ENCODE results near the gene ATXN10.

ATXN10 gene

DNA sequence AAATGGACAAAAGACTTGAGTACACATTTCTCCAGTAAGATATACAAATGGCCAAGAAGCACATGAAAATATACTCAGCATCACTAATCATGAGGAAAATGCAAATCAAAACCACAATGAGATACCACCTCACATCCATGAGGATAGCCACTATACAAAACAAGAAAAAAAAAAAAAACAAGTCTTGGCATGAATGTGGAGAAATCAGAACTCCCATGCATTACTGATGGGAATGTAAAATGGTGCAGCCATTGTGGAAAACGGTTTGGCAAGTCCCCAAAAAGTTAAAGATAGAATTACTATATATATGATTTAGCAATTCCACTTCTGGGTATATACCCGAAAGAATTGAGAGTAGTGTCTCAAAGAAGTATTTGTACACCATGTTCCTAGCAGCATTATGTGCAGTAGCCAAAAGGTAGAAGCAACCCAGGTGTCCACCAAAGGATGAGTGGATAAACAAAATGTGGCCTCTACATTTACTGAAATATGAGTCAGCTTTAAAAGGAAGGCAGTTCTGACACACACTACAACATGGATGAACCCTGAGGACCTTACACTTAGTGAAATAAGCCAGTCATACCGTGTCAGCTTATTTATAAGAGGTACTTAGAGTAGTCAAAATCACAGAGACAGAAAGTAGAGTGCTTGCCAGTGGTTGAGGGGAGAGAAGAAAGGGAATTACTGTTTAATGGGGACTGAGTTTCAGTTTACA is 159.1 kb downstream of the ATXN10 start:
- DNase-seq (ENCODE audit: low read depth): no peak

DNA sequence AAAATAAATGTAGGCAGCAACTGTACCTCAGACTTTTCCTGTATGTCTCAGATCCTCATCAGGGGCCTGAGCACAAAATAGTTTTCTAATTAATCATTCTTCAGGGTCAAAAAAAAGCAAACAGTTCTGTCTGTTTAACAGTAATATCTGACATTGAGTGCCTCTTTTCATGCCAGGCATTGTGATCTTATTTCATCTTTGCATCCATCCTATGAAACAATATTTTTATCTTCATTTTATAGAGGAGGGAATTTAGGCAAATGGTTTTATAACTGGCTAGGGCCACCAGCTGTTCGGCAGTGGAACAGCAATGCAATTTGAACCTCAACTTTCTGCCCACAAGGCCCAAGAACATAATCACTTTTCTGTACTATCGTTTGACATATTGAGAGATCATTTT is 159.8 kb downstream of the ATXN10 start:
- DNase-seq (ENCODE audit: low read depth): no peak

DNA sequence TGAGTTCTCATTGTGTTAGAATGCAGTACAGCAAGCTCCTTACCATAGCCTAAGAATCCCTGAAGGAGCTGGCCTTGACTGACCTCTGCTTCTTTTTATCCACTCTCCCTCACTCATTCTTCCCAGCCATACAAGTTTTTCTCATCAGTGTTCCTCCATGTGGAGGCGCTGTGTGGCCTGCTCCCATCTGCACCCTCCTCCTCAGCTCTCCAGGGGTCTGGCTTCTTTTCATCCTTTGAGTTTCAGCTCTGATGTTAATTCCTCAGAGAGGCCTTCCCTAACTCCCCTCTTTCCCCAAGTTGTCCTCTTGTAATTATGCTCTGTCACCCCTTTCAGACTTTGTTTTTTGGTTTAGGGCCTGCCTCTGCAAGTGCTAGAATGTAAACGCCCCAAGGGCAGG is 160.5 kb downstream of the ATXN10 start:
- DNase-seq (ENCODE audit: low read depth): no peak

DNA sequence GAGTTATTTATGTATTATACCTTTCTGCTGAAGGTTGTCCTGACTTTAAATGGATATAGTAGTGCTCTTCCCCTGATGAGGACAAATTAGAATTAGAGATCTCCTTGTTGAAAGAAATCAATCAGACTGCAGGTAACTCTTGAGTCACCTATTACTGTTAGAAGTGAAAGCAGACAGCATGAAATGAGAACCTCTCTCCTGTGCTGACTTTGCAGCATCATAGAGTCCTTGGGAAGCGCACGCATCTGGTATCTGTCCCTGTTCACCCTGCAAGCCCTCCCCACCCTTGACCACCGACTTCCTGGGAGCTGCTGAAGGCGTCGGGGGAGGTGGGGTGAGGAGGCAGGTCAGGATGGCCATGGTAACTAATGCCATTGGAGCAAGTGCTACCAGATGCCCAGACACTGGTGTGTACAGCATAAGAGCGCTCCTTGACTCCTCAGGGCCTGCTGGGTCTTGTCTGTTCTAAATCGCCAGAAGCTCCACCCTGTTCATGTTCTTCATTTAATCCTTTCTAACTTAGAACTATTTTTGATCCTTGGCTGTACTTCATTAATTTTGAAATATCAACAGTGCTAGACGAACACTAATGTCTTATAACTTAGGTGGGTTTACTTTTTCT is 161.4 kb downstream of the ATXN10 start:
- no peak for DNase-seq (ENCODE audit: low read depth)

DNA sequence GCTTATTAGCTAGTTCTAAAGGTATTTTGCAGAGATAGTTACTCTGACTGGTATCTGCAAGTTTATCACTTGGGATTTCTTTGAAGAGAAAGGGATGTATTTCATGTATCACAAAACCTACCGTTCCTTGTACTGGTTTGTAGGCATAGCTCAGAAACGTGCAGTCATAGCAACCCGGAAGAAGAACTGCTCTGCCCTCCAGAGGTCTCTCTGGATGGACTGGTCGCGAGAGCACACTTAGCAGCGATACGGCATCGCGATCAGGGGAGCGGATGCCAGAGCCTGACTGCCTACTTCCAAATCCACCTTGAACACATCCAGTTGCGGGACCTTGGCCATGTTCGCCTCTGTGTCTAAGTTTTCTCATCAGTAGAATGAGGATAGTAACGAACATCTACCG is 162.0 kb downstream of the ATXN10 start:
- no peak for DNase-seq (ENCODE audit: low read depth)

DNA sequence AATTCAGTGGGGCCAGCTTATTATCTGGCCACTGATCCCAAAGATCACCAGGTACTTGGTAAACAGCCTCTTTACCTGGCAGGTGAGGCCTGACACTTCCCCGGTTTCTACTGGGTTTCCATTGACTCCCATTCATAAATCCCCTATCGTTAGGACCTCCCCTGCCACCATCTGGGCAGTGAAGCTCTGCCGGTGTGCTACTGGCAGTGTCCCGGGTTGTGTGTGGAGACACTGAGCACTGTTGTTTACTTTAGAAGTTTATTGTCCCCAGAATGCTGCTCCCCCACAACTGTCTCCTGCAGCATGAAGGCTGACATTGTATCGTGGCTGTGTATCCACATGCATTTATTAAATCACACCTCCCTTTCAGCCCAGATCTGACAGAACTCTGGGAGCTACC is 162.6 kb downstream of the ATXN10 start:
- no peak for DNase-seq (ENCODE audit: low read depth)

DNA sequence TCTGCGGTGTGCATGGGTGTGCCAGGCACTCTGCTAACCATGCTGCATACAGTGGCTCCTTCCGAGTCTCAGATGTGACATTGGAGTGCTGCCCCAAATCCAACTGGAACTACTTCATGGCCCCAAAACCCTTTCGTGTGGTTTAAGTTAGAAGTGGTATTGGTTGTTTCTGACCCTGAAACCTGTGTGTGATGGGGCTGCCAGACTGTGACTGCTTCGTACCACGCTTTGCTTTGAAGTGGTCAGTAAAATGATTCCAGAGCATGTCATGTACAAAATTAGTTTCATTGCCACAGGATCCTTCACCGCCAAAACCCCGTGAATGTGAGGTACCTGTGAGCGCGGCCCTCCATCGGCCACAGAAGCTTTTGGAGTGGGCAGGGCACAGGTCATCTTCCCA is 163.2 kb downstream of the ATXN10 start:
- DNase-seq (ENCODE audit: low read depth): no peak

DNA sequence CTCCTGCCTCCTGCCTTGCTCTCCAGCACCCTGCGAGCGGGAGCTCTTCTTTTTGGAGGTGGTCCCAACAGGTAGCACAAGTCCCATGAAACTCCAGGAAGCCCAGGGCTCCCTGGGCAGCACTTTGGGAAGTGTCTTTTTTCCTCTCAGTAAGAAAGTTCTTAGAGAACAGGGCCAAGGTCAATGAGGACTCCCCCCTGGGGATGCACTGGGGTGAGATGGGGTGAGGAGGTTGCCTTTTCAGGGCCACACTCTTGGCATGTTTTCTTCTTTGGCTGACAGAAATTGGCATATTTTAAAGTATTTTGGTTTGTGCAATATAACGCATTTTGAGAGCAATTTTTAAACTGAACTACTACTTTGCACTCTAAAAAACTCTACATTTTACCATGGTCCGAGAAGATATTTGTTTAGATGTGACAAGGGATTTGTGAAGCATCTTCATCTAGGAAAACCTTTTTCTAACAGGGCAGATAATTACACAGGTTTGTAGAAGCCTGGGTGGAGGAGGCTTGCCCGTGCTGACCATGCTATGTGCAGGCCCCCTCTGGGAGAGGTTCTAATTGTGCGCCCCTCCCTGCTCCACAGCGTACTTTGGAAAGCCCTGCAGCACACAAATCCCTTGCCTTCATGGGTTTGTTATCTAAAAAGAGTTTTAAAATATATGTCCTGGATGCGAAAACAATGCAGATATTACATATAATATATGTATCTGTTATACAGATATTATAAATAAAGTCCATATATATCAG is 165.0 kb downstream of the ATXN10 start:
- no peak for DNase-seq (ENCODE audit: low read depth)

DNA sequence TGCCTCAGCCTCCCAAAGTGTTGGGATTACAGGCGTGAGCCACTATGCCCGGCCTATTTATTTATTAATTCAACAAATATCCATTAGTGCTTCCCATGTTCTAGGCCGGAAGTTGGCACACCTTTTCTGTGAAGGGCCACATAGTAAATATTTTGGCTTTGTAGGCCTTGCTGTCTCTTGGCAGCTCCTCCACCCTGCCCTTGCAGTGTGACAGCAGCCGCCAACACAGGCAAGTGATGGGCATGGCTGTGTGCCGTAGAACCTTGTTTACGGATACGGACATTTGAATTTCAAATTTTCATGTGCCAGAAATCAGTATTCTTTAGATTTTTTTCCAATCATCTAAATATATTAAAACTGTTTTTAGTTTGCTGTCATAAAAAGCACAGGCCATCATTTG is 165.9 kb downstream of the ATXN10 start:
- DNase-seq (ENCODE audit: low read depth): no peak

DNA sequence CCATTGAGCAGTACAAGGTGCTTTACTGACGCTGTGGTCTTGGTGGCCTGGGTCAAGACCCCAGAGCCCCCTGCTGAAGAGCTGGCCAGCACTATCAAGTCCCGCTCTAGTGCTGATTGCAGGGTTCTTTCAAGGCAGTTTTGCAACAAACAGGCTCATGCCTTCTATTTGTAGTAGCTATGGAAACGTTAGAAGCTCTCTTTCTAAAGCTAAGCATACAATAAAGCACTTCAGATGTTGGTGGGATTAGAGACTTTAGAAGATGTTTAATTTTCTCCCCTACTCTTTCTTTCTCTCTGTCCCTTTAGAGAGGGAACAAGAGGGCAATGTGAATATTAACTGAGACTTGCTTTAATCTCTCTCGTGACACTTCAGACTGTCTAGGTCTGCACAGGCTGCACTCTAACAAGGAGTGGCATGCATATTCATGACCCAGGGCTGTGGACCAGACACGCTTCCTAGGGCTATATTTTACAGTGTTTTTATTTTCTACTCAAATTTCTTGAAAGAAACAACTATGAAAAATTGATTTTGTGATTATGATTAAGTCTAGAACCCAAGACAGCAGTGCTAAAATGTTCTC is 166.8 kb downstream of the ATXN10 start:
- DNase-seq (ENCODE audit: low read depth): no peak

DNA sequence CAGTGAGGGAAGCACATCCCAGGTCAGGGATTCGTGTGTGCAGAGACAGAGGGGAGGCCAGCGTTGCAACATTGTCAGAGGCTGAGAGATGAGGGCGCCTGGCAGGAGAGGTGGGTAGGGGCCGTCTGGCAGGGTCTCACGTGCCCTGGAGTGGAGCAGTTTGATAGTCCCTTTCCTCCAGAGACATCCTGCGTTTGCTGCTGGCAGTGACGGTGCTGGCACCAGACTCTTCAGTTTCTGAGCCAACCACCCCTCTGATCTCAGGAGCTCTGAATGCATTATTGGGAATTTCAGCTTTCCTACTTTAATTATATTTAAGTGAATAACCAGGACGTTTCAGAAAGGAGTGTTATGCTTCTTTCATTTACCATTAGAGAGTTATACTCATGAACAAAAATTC is 168.8 kb downstream of the ATXN10 start:
- no peak for DNase-seq (ENCODE audit: low read depth)

DNA sequence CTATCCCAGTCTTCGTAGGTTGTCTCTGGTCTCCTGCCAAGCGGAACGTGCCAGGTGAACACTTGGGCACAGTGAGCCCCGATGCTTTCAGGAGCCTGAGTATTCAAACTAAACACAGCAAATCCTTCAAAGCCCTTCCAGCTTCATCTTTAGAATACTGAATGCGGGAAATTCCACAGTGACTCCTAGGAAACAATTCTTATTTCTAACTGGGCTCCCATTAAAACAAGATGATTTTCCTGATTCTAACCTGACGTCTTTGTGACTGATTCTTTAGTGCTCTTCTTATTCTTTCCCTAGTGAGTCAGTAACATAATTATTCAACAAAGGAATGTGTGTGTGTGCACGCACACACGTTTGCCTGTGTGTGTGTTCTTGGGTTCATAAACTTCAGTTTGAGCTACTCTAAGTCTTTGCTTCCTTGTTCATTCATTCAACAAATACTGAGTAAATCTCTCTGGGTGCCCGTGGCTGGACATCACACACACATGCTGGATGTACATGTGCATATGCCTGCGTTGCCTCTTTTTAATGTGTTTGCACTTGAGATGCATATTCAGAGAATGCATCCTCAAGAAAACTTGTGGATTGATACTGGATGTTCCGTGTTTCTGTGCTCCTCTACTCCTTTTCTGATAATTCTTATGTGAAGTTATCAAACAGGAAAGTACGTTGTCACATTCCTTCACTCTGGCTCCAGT is 170.8 kb downstream of the ATXN10 start:
- no peak for DNase-seq (ENCODE audit: low read depth)

DNA sequence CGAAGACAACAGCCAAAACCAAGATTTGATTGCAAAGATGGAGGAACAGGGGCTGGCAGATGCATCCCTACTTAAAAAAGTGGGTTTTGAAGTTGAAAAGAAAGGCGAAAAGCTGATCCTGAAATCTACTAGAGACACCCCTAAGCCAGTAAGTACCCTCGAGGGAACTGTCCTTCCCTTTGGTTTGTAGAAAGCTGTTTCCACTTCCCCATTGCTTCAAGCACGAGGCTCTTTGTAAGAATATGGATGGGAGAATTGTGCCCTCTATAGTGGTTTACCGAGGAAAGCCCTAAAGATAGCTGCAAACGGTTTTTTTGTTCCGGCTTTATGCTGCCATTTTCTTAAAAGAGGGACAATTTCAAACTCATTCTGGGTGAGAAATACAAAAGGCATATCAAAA is 171.4 kb downstream of the ATXN10 start:
- DNase-seq (ENCODE audit: low read depth): no peak

DNA sequence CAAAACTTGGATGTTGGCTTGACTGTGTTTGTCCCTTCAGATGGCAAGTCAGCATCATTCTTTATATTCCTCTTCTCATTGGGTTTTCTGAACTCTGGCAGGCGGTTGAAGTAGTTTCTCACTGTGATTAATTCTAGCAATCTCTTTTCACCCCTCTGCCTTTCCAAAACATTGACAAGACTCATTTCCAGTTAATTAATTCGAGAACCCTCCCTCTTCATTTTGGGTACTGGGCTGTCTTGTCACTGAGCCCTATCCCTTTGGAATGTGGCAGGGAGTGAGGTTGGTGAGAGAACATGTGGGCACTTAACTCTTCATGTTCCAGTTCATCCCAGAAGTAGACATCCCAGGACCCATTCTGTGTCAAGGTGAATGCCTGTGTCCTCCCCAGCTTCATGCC is 172.4 kb downstream of the ATXN10 start:
- no peak for DNase-seq (ENCODE audit: low read depth)

DNA sequence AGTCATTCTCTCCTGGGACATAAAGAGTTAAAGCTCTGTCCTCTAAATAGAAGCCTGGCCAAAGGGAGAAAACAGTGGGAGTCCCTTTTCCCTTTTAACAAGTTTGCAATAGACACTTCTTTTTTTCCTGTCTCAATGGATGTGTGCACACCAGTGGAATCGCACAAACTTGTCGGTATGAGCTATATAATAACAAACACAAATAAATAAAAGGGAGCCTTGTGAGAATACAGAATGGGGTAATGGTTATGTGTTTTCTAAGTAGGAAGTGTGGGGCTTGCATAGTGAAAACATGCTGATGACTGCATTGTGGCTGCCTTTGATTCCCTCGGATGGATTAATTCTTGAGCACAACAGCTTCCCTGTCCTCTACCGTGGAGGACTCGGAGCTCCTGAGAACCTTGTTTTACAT is 173.4 kb downstream of the ATXN10 start:
- no peak for DNase-seq (ENCODE audit: low read depth)

DNA sequence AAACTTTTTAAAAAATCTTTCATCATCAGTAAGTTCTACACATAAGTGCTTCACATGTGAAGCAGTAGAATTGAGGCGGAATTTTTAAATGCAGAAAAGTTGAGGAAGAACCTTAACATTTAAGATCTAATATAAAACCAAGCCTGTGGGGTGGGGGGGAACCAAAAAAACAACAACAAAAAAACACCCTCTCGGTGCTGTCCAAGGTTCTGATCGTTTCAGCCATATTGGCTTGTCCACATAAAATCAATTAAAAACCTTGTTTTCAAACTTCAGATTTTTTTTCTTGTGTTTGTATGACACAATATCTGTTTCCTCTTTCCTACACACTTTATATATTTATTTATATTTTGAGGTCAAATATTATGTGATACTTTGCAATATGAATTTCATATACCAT is 175.3 kb downstream of the ATXN10 start:
- DNase-seq (ENCODE audit: low read depth): no peak

DNA sequence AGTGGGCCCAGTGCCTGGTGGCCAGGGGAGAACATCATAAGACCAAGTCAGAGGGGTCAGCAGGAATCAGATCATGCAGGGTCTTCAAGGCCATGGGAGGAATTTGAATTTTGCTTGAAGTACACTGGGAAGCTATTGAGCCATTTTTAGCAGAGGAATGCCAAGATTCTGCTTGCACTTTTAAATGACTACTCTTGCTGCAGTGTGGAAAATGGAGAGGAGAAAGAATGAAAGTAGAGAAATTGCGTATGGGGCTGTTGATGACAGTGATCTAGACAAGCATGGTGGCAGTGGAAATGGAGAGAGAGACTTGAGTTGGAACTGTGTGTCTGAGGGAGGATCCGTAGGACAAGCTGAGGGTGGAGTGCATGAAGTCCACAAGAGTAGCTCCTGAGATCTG is 177.3 kb downstream of the ATXN10 start:
- no peak for DNase-seq (ENCODE audit: low read depth)

DNA sequence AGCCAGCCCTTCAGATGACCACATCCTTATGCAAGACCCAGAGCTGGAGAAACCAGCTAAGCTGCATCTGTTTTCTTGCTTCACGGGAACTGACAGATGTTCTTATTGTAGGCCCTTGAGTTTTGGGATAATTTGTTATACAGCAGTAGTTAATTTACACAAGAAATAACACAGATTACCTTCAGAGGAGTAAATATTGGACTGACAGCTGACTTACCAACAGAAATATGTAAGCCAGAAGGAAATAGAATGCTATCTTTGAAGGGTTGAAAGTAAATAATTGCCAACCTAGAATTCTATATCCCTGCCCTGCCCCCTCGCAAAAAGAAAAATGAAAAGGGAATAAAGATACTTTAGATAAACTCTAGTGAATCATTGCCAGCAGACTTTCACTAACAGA is 181.2 kb downstream of the ATXN10 start:
- DNase-seq (ENCODE audit: low read depth): no peak

DNA sequence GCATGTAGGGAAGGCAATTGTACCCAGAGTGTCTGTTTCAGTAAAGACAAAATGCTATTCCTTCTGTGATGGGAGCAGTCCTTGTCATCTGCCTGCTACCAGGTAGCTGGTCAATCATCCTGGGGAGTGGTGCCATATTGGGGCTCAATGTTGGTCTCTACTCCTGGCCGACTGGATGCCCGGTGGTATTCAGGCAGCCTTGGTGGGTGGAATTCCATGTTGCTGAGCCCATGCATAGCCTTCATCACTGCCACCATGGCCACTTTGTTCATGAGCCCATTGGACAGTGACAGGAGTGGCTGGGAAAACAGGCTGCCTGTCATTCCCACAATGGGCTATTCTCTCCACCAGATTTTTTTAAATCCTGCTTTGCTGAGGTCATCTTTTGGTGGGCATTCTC is 184.3 kb downstream of the ATXN10 start:
- no peak for DNase-seq (ENCODE audit: low read depth)

DNA sequence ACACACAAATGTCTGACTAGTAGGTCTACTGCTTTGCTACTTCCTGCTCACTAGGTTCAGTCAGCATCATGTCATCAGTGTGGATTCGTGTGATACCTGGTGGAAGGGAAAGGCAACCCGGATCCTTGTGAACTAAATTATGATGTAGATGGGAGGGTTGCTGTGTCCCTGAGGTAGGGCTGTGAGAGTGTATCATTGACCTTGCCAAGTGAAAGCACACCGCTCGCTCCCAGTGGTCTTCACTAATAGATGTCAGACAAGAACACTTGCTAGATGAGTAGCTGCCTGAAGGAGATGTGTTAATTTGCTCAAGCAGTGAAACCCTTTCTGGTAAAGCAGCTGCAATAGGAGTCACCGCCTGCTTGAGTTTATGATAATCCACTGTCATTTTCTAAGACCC is 185.9 kb downstream of the ATXN10 start:
- no peak for DNase-seq (ENCODE audit: low read depth)

DNA sequence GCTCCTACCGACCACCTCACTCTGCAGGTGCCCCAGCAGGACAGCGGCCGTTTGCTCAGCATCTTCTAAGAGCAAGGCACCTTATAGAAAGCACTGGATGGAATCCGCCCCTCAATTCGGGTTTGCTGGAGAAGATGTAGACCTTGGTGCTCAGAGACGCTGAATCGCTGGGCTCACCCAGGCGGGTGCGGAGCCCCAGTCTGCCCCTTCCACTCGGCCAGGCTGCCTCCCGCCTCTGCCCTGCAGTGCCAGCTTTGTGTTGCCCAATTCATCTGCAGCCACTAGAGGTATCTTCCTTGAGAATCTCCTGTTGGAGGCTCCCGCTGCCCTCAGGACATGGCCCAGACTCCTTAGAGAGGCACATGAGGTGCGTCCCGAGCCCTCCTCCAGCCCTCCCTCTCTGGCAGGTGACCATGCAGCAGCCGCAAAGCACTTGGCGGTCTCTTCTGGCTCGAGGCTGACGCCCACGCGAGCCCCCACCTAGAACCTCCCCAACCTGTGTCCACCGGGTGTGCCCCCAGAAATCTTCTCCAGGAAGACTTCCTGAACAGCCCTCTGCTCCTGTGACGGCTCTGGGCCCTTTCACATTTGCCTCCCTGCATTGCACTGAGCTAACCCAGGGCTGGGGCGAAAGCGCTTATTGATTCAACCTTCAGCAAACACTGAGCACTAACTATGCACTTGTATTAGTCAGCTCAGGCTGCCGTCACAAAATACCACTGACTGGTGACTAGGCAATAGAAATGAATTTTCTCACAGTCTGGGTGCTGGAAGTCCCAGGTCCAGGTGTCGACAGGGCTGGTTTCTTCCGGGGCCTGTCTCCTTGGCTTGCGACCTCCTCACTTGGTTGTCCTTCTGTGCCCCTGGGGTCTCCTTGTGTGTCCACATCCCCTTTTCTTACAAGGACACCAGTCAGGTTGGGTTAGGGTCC is 187.9 kb downstream of the ATXN10 start:
- no peak for DNase-seq (ENCODE audit: low read depth)

All from stimulated activated CD8-positive, alpha-beta memory T cell treated with anti-CD3 and anti-CD28 coated beads, Interleukin-15, amount 100 ng/mL, for 24 hours (primary cell).